Nephron progenitor cell (in vitro differentiated cells): ENCODE measurements around the gene PSMD5.

Experiments used
- DNase-seq: peaks from one replicate; pipeline ENCODE4 v3.0.0; 2021
- H3K27ac Mint-ChIP-seq: 2 replicates; pipeline ENCODE4 v1.8.0; 2021; ENCODE audit warnings: mild to moderate bottlenecking, moderate library complexity, mixed read lengths
- H3K27me3 Mint-ChIP-seq: 2 replicates; pipeline ENCODE4 v1.8.0; 2021; ENCODE audit warnings: mild to moderate bottlenecking, low read depth, mixed read lengths; ENCODE audit not compliant: poor library complexity
- H3K36me3 Mint-ChIP-seq: 2 replicates; pipeline ENCODE4 v1.8.0; 2021; ENCODE audit warnings: low read depth, mixed read lengths
- H3K4me1 Mint-ChIP-seq: 2 replicates; pipeline ENCODE4 v1.8.0; 2021; ENCODE audit warnings: mixed read lengths
- H3K4me3 Mint-ChIP-seq: 2 replicates; pipeline ENCODE4 v1.8.0; 2021; ENCODE audit warnings: mild to moderate bottlenecking, moderate library complexity, mixed read lengths
- H3K9me3 Mint-ChIP-seq: 2 replicates; pipeline ENCODE4 v1.8.0; 2021; ENCODE audit warnings: mild to moderate bottlenecking, moderate library complexity, mixed read lengths
- TF ChIP-seq, protein P1 (sequence below): fragments of 200-600 bp; sonication (generic); IDR thresholded peaks from 2 replicates; pipeline ENCODE4 v1.5.0; 2021; ENCODE audit warnings: antibody characterized with exemption

Gene PSMD5

DNA sequence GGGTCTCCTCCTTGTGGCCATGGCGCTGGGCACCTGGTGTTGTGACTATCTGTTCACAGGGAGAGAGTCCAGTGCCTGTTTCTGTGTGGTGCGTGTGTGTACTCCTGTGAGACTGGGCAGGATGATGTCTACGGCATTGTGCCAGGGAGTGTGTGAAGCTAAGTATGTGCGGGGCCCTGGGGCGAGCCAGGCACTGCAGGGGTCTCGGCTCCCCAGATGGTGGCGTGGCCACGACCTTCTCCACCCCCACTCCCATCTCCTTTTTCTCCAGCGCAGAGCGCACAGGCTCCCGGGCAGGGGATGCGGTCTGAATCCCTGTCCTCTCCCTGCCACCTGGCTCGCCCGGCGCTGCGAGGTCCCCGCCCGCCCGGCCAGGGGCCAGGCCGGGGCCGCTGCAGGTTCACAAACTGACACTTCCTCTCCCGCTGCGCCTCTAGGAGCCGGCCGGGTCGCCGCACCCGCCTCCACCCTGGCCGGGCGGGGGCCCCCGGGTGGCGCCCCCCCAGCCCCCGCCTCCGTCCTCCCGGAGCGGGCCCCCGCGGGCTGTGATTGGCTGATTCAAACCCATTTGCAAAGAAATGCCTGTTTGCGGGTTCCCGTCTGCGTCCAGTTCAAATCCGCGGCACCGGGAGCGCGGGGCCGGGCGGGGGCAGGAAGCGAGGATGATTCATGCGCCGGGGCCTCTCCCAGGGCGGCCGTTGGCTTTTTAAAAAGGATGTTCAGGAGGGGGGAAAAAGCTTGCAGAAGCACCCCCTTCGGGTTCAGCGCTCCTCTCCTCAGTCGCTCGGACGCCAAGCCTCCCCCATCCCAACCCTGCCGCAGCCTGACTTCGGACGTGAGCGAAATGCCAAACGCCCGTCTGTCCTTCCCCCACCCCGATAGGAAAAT, 33.5 kb upstream of the PSMD5 start:
- peak; percentile 75 for DNase-seq
- Mint-ChIP-seq H3K27me3 (peaks cover 38% of the 10 kb centered on the region), H3K4me1 (peaks cover 30% of the 10 kb centered on the region), H3K9me3 (no peaks in the 10 kb centered on the region), H3K27ac (no peak overlapping the region), H3K36me3 (peaks cover 25% of the 10 kb centered on the region), H3K4me3 (peak overlapping the region; percentile 77)
- TF ChIP-seq, protein P1, sequence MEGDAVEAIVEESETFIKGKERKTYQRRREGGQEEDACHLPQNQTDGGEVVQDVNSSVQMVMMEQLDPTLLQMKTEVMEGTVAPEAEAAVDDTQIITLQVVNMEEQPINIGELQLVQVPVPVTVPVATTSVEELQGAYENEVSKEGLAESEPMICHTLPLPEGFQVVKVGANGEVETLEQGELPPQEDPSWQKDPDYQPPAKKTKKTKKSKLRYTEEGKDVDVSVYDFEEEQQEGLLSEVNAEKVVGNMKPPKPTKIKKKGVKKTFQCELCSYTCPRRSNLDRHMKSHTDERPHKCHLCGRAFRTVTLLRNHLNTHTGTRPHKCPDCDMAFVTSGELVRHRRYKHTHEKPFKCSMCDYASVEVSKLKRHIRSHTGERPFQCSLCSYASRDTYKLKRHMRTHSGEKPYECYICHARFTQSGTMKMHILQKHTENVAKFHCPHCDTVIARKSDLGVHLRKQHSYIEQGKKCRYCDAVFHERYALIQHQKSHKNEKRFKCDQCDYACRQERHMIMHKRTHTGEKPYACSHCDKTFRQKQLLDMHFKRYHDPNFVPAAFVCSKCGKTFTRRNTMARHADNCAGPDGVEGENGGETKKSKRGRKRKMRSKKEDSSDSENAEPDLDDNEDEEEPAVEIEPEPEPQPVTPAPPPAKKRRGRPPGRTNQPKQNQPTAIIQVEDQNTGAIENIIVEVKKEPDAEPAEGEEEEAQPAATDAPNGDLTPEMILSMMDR = no peak

DNA sequence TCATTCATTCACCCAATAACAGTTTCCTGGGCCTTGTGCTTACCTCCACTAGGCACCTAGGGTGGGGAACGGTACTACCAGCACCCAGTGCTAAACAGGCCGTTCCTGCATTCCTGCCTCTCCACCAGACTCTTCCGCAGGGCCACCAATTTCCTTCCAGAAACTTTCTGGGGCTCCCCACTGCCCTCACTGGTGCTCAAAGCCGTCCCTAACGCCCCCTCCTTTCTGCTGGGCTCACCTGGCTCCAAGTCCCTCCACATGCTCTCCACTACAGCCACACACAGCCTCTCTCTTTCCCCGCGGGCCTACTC, 32.9 kb upstream of the PSMD5 start:
- H3K36me3 Mint-ChIP-seq = peaks cover 28% of the 10 kb centered on the region
- H3K27ac Mint-ChIP-seq = no peak overlapping the region
- no peaks in the 10 kb centered on the region for H3K9me3 Mint-ChIP-seq
- peaks cover 40% of the 10 kb centered on the region for H3K27me3 Mint-ChIP-seq
- H3K4me1 Mint-ChIP-seq = peaks cover 30% of the 10 kb centered on the region
- DNase-seq = no peak
- peak overlapping the region; percentile 77 for H3K4me3 Mint-ChIP-seq
- TF ChIP-seq, protein P1 = no peak

DNA sequence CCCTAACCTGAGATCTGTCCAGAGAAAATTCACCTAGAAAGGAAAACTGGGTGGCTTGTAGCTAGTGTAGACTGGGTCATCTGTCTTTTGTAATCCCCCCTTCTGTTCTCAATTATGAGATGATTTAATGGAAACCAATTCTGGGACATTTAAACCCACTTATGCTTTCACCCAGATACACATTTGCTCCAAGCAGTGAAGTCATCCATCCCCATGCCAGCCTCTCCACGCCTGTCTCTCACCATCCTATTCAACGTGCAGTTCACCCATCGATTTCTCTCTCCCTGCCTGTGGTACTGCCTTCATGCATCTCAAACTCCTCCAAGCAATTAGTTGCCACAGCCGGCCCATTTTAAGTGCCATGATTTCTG, 32.5 kb upstream of the PSMD5 start:
- Mint-ChIP-seq H3K4me1 (peaks cover 30% of the 10 kb centered on the region), H3K36me3 (peaks cover 28% of the 10 kb centered on the region), H3K4me3 (peak overlapping the region; percentile 77), H3K27ac (no peak overlapping the region), H3K27me3 (peaks cover 37% of the 10 kb centered on the region), H3K9me3 (no peaks in the 10 kb centered on the region)
- TF ChIP-seq, protein P1 = no peak
- no peak for DNase-seq

DNA sequence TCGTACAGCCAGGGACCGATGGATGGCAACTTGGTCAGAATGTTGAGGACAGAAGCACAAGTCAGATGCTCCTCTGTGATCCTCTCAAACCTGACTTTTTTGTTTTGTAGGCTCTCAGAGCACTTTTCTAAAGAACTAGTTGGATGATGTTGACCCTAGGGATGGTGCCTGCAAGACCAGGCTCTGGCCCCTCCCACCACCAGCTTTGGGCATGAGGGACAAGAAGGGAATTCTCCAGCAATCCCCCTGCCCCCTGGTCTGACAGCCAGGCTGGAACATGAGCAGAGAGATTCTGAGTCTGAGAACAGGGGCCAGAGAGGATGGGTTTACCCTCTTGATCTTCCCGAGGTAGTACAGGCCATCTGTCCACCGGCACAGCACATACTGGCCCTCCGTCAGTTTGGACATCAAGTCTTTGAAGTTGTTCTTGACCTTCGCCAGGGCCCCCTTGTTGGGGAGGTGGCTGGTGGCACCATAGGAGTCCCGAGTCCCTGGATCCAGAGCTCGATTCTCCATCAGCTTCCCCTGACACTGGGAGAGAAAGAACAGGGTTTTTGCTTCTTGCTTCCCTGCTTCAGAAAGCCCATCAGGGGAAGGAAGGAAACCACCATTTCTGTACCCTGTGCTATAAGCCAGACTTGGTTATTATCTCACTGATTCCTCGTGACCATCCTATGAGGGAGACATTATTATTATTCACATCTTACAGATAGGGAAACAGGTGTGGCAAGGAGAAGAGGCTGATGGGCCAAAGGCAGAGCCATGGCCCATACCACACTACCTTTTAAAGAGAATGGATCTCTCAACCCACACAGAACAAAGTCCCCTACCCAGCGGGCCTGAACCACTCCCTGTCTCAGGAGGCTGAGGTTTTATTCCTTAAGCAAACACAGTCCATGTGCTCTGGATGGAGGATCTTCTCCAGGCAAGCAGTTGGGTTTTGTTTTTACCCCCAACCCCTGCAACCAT, 31.8 kb upstream of the PSMD5 start:
- Mint-ChIP-seq H3K4me3 (no peak overlapping the region), H3K27ac (no peak overlapping the region), H3K9me3 (no peaks in the 10 kb centered on the region), H3K27me3 (peaks cover 34% of the 10 kb centered on the region), H3K4me1 (peaks cover 30% of the 10 kb centered on the region), H3K36me3 (peaks cover 28% of the 10 kb centered on the region)
- TF ChIP-seq, protein P1 = no peak
- DNase-seq = no peak

DNA sequence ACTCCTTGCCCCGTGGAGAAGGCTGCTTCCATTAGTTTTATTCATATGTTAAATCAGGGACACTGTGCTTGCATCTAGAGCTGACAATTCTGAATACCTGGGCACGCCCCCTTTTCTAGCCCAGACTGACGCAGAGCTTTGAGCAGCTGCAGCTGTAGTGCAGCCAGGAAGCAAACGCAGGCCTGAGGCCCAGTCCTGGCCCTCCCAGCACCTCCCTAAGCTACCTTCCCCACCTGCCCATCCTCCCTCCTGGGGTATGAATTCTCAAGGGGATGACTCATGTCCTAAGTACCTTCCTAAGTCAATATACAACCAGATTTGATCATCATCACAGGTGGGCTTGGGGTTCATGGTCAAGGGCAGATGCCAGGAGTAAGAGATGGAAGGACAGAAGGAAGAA, 30.8 kb upstream of the PSMD5 start:
- Mint-ChIP-seq H3K27ac (no peak overlapping the region), H3K4me1 (peaks cover 27% of the 10 kb centered on the region), H3K27me3 (peaks cover 26% of the 10 kb centered on the region), H3K36me3 (peaks cover 28% of the 10 kb centered on the region), H3K9me3 (no peaks in the 10 kb centered on the region), H3K4me3 (no peak overlapping the region)
- TF ChIP-seq, protein P1 = no peak
- DNase-seq = no peak
